ENCODE measurements around the gene GYS1.
"Not testable (repeated sequence)": the region's sequence is repeated elsewhere in the genome, so short reads cannot be mapped to it uniquely, and the experiment has no call there.

DNA sequence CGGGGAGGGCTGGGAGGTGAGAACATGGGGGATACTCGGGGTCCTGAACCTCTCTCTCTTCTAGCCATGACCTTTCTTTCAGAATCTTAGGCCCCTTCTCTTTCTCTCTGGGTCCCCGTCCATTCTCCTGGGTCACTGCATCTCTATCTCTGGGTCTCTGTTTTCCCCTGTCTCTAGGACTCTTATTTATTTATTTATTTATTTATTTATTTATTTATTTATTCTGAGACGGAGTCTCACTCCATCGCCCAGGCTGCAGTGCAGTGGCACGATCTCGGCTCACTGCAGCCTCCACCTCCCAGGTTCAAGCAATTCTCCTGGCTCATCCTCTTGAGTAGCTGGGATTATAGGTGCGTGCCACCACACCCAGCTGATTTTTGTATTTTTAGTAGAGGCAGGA lies 73.8 kb downstream of the GYS1 start:
- TF ChIP-seq, protein P1, sequence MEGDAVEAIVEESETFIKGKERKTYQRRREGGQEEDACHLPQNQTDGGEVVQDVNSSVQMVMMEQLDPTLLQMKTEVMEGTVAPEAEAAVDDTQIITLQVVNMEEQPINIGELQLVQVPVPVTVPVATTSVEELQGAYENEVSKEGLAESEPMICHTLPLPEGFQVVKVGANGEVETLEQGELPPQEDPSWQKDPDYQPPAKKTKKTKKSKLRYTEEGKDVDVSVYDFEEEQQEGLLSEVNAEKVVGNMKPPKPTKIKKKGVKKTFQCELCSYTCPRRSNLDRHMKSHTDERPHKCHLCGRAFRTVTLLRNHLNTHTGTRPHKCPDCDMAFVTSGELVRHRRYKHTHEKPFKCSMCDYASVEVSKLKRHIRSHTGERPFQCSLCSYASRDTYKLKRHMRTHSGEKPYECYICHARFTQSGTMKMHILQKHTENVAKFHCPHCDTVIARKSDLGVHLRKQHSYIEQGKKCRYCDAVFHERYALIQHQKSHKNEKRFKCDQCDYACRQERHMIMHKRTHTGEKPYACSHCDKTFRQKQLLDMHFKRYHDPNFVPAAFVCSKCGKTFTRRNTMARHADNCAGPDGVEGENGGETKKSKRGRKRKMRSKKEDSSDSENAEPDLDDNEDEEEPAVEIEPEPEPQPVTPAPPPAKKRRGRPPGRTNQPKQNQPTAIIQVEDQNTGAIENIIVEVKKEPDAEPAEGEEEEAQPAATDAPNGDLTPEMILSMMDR (IDR thresholded peaks at IDR 0.05) = not testable (repeated sequence)
- not testable (repeated sequence) for TF ChIP-seq EZH2, EZH2phosphoT487 (IDR thresholded peaks at IDR 0.05)

Measured in neural progenitor cell (in vitro differentiated cells).